ENCODE data around the gene GOLGA6D.
"Not testable (repeated sequence)": the region's sequence is repeated elsewhere in the genome, so short reads cannot be mapped to it uniquely, and the experiment has no call there.

Gene GOLGA6D

GRCh38 chr15:75275617-75276016 is 7.0 kb upstream of the GOLGA6D start:
- not testable (repeated sequence) for DNase-seq (ENCODE audit: low read depth in 1 of 2, low spot score in 1 of 2)

GRCh38 chr15:75278497-75278896 is 4.1 kb upstream of the GOLGA6D start:
- DNase-seq (ENCODE audit: low read depth in 1 of 2, low spot score in 1 of 2) = not testable (repeated sequence)

GRCh38 chr15:75284152-75284551 is 1.5 kb downstream of the GOLGA6D start:
- DNase-seq (ENCODE audit: low read depth in 1 of 2, low spot score in 1 of 2) = not testable (repeated sequence)

- DNase-seq (ENCODE audit: low read depth in 1 of 2, low spot score in 1 of 2) = not testable (repeated sequence)
Observed at GRCh38 chr15:75293660-75294059, 11.0 kb downstream of the GOLGA6D start.

GRCh38 chr15:75298541-75299310 is 16.1 kb downstream of the GOLGA6D start:
- not testable (repeated sequence) for DNase-seq (ENCODE audit: low read depth in 1 of 2, low spot score in 1 of 2)

GRCh38 chr15:75299311-75299688 is 16.7 kb downstream of the GOLGA6D start:
- DNase-seq (ENCODE audit: low read depth in 1 of 2, low spot score in 1 of 2) = peak; percentile 33 to 58

GRCh38 chr15:75300026-75300425 is 17.4 kb downstream of the GOLGA6D start:
- not testable (repeated sequence) for DNase-seq (ENCODE audit: low read depth in 1 of 2, low spot score in 1 of 2)

- DNase-seq (ENCODE audit: low read depth in 1 of 2, low spot score in 1 of 2) = no peak
Observed at GRCh38 chr15:75302318-75302717, 19.7 kb downstream of the GOLGA6D start.

GRCh38 chr15:75302753-75303152 is 20.1 kb downstream of the GOLGA6D start:
- DNase-seq (ENCODE audit: low read depth in 1 of 2, low spot score in 1 of 2) = not testable (repeated sequence)

GRCh38 chr15:75306188-75306587 is 23.6 kb downstream of the GOLGA6D start:
- DNase-seq (ENCODE audit: low read depth in 1 of 2, low spot score in 1 of 2) = no peak

GRCh38 chr15:75307778-75308390 is 25.2 kb downstream of the GOLGA6D start:
- DNase-seq (ENCODE audit: low read depth in 1 of 2, low spot score in 1 of 2) = no peak

GRCh38 chr15:75309711-75310110 is 27.1 kb downstream of the GOLGA6D start:
- DNase-seq (ENCODE audit: low read depth in 1 of 2, low spot score in 1 of 2) = no peak

GRCh38 chr15:75312548-75312947 is 29.9 kb downstream of the GOLGA6D start:
- not testable (repeated sequence) for DNase-seq (ENCODE audit: low read depth in 1 of 2, low spot score in 1 of 2)

GRCh38 chr15:75313116-75313845 is 30.6 kb downstream of the GOLGA6D start:
- DNase-seq (ENCODE audit: low read depth in 1 of 2, low spot score in 1 of 2) = no peak

- no peak for DNase-seq (ENCODE audit: low read depth in 1 of 2, low spot score in 1 of 2)
Observed at GRCh38 chr15:75314552-75315290, 32.1 kb downstream of the GOLGA6D start.

- DNase-seq (ENCODE audit: low read depth in 1 of 2, low spot score in 1 of 2) = not testable (repeated sequence)
Observed at GRCh38 chr15:75319231-75319897, 36.7 kb downstream of the GOLGA6D start.

- no peak for DNase-seq (ENCODE audit: low read depth in 1 of 2, low spot score in 1 of 2)
Observed at GRCh38 chr15:75321711-75322110, 39.1 kb downstream of the GOLGA6D start.

GRCh38 chr15:75325922-75326321 is 43.3 kb downstream of the GOLGA6D start:
- DNase-seq (ENCODE audit: low read depth in 1 of 2, low spot score in 1 of 2) = no peak

- DNase-seq (ENCODE audit: low read depth in 1 of 2, low spot score in 1 of 2) = no peak
Observed at GRCh38 chr15:75327005-75327404, 44.4 kb downstream of the GOLGA6D start.

- DNase-seq (ENCODE audit: low read depth in 1 of 2, low spot score in 1 of 2) = no peak
Observed at GRCh38 chr15:75327491-75327890, 44.9 kb downstream of the GOLGA6D start.
